Peyer's patch (tissue), 4 donors: ENCODE results near the gene MCTP2.

Experiments used
- CTCF ChIP-seq, 6 experiments: fragments of 450-650 bp in 4 of 6; fragments of 200-600 bp in 2 of 6; sonication (generic) in 1 of 6; IDR thresholded peaks; one replicate each; pipeline ENCODE4 v1.5.1; 2017 to 2019; ENCODE audit warnings: antibody characterized with exemption in 6 of 6, mild to moderate bottlenecking in 3 of 6, moderate library complexity in 1 of 6
- POLR2A ChIP-seq, 2 donors: fragments of 450-650 bp; IDR thresholded peaks; one replicate each; pipeline ENCODE4 v1.5.1; 2017; ENCODE audit warnings: antibody characterized with exemption in 2 of 2, mild to moderate bottlenecking in 2 of 2, moderate library complexity in 2 of 2

GRCh38 chr15:94250801-94251200 is 19.4 kb downstream of the MCTP2 start:
- TF ChIP-seq CTCF (IDR thresholded peaks at IDR 0.05) (no peak), POLR2A (IDR thresholded peaks at IDR 0.05) (no peak)
